ENCODE data around the gene SPDYE18.
"Not testable (repeated sequence)": the region's sequence is repeated elsewhere in the genome, so short reads cannot be mapped to it uniquely, and the experiment has no call there.

Gene SPDYE18

DNA sequence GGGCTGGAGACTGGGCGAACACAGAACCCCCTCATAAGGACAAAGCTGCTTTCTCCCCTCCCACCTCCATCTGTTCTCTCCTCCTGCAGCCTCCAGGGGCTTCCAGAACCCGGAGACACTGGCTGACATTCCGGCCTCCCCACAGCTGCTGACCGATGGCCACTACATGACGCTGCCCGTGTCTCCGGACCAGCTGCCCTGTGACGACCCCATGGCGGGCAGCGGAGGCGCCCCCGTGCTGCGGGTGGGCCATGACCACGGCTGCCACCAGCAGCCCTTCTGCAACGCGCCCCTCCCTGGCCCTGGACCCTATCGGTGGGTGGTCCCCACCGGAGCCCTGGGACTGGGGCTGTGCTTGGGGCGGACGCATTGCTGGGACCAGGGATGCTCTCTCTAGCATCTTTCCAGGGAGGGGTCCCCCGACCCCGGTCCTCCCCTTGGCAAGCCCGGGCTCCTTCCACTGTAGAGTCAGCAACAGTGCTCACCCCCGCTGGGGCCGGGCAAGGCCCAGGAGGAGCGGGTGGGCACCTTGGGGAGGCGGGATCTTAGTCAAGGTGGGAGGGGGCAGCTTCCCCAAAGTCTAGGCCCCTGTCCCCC is 56.8 kb downstream of the SPDYE18 start:
- not testable (repeated sequence) for DNase-seq

DNA sequence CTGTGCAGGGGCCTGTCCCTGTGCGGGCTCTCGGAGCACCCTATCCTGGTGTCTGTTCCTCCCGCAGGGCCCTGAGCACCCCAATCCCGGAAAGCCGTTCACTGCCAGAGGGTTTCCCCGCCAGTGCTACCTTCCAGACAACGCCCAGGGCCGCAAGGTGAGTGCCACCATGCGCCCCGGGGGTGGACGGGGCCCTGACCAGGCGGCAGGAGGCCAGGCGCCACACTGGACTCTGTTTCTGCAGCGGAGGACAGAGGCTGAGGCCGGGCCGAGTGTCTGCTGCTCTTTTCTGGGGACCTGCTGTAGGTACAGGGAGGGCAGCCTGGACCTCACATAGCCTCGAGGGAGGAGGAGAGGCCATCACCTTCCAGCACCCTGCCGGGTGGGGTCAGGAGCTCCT is 58.2 kb downstream of the SPDYE18 start:
- DNase-seq, result not testable (repeated sequence)

DNA sequence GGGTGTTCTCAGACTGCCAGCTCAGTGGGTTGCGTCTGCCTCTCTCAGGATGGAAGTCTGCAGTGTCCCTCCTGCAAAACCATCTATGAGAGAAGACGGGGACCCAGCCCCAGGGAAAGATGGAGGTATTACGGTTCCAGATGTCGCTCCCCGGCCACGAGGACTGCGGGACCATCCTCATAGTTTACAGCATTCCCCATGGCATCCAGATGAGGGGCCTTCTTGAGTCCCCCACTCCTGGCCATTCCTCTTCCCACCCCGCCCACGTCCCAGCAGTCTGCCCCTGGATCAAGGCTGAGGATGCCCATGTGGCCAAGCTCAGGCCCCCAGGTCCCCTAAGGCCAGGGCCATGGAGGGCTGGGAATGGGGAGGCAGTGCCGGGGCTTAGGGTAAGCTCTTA is 59.1 kb downstream of the SPDYE18 start:
- DNase-seq, result not testable (repeated sequence)

DNA sequence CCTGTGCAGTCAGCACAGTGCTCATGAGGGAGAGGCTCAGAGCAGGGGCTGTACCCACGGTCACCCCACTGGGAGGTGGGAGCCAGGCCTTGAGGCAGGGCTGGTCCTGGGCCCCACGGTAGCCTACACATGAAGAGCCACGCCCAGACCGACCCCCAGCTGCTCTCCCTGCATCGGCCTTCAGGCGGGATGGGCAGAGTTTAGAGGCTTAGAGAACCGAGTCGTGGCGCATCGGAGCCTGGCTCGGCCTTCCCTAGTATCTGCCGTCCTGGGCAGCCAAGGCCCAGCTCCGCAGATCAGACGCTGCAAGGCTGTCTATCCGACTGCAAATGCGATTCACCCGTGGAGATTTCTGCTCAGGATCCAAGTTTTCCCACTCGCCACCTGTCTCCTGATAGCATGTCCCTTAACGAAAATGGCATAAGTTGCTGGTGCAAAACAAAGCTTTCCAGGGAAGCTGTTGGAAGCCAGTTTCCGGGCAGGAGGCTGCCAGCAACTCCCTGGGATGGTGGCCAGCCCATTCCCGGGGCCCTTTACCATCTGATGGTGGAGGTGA is 59.6 kb downstream of the SPDYE18 start:
- not testable (repeated sequence) for DNase-seq

DNA sequence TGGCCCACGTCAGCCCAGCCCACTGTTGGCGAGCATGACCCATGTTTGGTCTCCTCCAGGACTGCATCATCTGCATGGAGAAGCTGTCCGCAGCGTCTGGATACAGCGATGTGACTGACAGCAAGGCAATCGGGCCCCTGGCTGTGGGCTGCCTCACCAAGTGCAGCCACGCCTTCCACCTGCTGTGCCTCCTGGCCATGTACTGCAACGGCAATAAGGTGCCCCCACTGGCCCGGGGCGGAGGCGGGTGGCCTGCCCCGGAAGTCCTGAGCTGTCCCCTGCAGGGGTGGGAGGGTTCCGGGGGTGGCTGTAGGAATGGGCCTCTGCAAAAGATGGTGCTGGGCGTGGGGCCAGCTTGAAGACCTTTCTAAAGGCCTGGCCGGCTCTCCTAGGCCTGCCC is 60.3 kb downstream of the SPDYE18 start:
- not testable (repeated sequence) for DNase-seq

Measured in stimulated activated CD4-positive, alpha-beta T cell treated with anti-CD3 and anti-CD28 coated beads, Interleukin-12 subunit alpha, Interleukin-12 subunit beta, amount 100 ng/mL, for 4 hours (primary cell).